SH-SY5Y (cell line): ENCODE data around the gene GRK4.

Source experiments
- GATA2 ChIP-seq: IDR thresholded peaks from 2 replicates; pipeline ENCODE4 v1.6.1; 2011; ENCODE audit warnings: mild to moderate bottlenecking, low read depth, low read length
- GATA3 ChIP-seq: IDR thresholded peaks from 2 replicates; pipeline ENCODE4 v1.6.1; 2011; ENCODE audit warnings: low read depth, mild to moderate bottlenecking, low read length, moderate library complexity

DNA sequence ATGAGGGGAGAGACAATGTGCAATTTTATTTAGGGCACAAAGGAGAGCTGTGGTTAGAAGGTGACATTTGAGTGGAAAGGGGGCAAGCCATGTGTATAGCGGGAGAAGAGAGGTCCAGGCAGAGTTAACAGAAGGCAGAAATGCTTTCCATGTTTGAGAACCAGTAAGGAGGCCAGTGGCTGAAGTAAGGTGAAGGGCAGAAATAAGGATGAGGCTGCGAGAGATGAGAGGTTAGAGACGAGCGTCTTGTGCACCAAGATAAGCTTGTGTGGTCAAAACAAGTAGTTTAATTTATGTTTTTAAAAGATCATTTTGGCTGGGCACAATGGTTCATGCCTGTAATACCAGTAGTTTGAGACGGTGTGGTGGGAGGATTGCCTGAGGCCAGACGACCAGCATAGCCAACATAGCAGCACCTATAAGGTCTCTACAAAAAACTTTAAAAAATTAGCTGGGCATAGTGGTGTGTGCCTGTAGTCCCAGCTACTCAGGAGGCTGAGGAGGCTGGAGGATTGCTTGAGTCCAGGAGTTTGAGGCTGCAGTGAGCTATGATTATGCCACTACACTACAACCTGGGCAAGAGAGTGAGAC lies 119.6 kb downstream of the GRK4 start:
- TF ChIP-seq GATA2 (no peak), GATA3 (no peak)
